NCI-H1092 treated with DMSO at 0.1 percent for 48 hours (cell line): Measurements from ENCODE around the gene TRPM2.

Experiments used
- DNase-seq: peaks from one replicate; lab custom pipeline; 2025; lab: John Stamatoyannopoulos, UW

Gene TRPM2

DNA sequence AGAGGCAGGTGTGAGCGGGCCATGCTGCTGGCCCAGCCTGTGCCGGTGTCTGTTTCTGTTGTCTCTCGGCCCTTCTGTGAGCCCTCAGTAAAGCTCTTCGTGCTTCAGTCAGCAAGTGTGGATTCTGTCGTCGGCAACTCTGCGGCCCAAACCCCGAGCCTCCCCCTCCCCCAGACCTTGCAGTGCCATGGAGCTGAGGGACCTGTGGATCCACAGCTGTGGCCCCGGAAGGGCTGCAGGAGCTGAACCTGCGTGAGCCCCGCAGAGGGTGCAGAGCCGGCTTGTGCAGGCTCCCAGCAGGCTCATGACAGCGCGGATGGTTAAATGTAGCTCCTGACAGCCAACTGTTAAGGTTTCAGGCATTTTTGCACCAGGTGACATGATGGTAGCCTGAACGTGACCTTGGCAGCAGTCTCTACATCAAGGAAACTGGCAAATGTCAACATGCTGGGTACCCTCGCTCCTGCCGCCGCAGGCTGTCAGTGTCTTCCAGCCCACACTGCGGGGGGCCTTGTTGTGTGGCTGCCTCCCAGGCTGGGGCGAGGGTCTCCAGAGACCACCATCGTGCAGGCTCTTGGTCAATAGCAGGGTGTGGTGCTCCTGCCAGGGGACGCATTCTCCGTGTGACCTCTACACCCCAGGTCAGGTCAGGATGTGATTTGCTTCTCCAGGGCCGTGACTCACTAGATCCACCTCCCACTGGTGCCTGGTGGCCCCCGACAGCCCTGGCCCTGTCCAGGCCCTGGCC is 108.8 kb downstream of the TRPM2 start:
- no peak for DNase-seq

DNA sequence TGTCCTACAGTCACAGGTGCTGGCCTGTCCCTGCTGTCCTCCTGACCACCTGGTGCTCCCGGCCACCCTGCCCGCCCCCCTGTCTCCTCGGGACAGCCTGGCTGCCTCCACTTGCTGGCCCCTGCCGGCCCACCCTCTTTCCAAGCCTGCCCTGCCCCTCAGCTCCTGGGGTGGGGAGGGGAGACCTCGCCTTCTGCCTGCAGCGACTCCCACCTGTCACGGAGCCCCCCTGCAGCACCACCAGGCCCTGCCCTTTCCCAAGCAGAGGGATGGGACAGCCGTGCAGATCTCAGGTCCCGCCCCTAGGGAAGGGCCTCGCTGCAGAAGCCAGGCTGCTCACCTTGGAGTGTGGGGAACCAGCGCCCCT is 109.4 kb downstream of the TRPM2 start:
- DNase-seq, result no peak

DNA sequence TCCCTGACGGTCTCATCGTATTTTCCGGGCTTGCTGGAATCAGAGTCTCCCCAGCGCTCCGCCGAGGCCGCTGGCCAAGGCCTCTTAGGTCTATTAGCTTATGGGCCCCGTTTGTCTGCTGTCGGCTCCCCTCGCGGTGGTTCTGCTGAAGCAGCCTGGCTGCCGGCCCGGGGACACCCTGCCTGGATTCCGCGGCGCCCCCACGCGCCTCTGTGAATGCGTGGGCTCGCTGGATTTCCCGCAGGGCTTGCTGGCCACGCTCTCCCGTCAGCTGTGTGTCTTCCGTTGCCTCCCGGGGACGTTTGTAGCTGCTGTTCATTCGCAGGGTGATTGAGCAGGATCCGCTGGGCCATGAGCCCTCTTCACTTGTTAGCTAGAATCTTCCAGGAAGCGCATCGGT is 110.3 kb downstream of the TRPM2 start:
- DNase-seq, result no peak

DNA sequence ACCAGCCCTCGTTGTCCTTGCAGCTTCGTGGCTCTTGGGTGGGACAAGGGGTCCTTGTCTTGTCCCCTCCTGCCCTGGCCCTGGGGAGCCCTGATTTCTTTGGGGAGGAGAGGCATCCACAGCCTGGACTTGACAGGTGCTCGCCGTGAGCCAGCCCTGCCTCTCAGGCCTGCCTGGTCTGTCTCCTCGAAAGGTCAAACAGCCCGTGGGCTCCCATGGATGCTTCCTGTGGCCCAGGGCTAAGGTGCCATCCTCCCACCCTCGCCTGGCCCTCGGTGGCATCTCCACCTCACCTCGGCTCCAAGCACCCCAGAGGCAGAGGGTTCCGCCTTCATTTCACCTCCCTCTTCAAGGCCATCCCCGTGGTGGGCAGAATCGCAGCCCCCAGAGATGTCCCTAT is 110.9 kb downstream of the TRPM2 start:
- no peak for DNase-seq

DNA sequence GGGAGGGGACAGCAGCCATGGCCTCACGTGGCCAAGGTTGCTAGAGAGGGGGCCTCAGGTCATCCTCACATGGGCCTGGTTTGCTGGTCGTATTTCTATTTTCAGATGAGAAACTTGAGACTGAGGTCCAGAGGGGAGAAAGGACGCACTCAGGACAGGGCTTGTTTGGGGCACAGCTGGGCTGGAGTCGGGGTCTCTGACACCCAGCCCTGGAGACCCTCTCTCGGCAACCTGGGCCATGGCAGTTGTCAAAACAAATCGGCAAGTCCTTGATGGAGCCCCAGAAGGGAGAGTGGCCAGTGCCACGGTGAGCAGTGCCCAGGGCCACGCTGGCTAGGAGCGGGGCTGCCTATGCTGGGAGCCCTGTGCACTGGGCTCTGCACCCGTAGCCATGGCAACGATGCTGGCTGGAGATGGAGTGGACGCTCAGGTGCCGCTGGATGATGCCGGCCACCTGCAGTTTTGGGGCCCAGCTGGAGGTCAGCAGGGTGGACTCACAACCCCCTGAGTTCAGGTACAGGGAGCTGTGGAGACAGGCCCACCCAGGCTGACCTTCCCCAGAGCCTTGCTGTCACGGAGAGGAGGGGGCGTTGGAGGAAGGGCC is 113.0 kb downstream of the TRPM2 start:
- DNase-seq, result no peak

DNA sequence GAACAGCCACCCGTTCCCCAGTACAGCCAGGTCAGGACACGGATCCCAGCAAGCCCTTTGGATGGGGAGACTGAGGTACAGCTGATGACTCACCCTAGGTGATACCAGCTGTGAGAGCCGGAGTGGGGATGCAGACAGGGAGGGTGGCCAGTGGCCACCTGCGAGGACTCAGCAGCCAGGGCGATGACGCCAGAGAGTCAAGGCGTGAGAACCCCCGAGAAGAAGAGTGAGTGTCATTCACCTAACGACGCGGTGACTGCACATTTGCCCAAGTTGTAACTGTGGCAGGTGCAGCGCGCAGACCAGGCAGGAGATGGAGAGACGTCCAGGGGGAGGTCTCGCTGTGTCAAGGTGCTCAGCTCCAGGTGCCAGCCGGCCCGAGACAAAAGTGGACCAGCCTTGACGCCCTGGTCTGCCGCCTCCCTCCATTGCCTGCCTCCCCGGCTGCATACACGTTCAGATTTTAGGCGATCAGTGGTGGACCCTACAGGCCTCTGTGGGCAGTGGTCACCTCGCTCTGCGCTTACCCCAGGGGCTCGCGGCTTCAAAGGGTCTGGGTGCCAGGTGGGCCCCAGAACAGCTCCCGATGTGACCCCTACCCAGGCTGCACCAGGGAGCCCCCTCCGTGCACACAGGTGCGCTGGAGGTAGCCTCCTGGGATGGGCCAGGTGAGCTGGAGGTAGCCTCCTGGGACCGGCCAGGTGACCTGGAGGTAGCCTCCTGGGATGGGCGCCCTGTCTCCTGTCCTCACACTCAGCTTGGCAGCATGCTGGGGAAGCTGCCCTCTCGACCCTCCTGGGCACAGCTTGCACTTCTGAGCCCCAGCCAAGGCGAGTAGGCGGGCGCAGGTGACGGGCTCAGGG is 113.8 kb downstream of the TRPM2 start:
- no peak for DNase-seq

DNA sequence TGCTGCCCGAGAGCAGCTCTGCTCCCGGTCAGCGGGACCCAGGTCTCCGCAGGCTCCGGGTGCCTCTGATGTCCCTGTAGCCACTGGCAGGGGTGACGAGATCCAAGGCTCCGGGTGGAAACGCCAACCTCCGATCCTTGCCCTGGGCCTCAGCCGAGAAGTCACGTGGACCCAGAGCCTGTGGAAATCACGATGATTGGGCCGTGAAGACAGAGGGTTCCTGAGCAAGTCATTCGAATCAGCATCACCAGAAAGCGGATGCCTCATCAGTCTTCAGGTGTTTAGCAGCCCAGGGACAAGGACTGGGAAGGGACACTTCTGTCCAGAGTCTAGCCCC is 114.4 kb downstream of the TRPM2 start:
- DNase-seq, result no peak

DNA sequence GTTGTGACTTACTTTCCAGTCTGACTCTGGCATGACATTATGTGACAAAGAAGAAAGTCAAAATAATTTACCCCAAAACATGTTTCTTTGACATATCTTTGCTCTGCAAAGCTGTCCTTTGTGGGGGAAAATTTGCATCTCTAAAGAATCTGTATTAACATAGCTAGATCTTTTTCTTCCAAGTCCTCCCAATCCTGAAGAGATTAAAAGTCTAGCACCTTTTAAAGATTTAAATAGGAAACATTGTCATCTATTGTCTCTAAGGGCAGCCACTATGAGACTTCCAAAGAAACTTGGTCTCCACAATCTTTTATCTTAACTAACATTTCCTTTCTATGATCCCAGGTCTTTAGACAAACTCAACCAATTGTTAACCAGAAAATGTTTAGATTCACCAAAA is 117.9 kb downstream of the TRPM2 start:
- DNase-seq, result no peak

DNA sequence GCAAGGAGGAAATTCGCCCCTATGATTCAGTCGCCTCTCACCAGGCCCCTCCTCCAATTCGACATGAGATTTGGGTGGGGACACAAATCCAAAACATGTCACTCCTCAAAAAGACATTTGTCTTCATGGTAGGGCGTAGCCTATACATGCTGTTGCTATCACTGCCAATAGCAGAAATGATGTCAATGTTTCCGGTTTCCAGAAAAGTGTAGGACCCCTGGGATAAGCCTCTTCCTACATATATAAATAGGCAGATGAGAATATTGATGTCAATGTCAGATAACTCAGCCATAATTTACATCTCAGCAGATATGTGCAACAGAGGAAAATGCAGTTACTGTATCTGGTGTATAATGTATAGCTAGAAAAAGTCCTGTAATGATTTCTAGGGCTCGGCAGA is 118.6 kb downstream of the TRPM2 start:
- no peak for DNase-seq

DNA sequence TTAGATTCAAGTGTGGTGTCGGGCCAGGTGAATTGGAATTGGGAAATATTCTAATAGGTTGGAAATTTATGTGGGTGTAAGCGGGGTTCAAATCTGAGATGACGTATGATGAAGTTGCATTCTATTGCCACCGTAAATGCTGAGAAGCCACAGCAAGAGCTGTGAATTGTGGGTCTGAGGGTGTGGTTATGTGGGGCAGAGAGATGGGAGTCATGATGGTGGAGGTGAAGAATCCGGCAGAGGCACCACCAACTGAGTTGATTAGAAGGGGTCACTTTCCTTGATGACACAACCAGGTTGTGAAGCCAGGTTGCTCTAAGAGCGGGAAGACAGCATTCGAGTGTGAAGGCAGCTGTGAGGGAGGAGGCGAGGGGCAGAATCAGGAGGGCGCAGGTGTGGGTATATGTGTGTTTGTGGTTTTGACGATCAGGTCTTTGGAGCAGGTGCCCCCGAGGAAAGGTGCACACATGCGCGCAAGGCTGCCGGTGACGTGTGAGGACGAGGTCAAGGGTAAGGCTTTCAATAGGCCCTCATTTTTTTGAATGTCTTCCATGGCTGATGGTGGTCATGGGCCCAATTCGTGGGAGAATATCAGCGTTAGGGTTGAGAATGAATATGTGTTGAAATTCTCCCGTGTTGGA is 120.6 kb downstream of the TRPM2 start:
- DNase-seq, result no peak

DNA sequence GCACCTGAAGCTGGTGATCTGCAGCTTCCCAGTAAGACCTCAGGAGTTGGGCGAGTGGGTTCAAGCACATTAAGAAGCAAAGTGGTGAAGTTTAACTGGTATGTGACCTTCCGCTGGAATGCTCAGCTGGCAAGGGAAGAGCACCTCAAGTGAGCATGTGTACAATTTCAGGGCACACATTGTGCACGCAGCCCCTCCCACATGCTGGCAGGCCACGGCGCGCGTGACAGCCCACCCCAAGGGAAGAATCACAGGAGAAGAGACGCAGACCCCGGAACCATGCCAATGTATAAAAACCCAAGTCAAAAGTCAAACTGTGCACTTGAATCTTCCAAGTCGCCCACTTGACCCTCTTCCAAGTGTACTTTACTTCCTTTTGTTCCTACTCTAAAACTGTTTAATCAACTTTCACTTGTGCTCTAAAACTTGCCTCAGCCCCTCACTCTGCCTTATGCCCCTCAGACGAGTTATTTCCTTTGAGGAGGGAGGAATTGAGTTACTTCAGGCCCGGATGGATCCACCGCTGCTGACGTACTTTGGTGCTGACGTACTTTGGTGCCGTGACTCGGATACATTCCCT is 121.9 kb downstream of the TRPM2 start:
- no peak for DNase-seq

DNA sequence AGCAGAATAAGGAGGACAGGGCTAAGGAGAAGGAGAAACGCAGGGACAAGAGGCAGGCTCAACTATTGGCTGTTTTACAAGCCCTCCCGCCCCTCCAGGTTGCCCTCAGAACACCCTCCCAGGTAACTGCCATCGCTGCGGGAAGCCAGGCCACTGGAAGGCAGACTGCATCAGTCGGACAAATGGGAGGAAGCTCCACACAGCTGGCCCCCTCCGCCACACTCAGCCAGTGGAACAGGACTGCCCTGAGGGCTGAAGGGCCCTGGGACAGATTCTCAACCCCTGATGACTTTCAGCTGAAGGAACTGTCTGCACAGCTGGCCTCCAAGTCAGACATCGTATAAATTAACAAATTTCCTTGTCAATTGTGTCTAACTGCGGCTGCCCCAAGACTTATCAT is 123.7 kb downstream of the TRPM2 start:
- no peak for DNase-seq

DNA sequence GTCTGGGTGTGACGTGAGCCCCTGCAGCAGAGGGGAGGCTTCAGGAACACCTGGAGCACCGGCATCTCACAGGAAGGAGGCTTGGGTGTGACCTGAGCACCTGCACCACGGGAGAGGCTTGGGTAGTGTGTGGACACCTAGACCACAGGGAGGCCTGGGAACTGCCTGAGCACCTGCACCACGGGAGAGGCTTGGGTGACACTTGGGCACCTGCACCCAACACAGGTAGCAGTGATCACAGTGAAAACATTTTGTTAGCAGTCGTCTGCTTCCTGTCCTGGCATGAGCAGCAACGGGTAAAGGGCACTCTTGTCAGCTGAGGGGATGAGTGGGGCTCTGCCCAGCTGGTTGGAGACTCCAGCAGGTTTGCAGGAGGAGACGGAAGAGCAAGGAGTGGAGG is 124.3 kb downstream of the TRPM2 start:
- no peak for DNase-seq

DNA sequence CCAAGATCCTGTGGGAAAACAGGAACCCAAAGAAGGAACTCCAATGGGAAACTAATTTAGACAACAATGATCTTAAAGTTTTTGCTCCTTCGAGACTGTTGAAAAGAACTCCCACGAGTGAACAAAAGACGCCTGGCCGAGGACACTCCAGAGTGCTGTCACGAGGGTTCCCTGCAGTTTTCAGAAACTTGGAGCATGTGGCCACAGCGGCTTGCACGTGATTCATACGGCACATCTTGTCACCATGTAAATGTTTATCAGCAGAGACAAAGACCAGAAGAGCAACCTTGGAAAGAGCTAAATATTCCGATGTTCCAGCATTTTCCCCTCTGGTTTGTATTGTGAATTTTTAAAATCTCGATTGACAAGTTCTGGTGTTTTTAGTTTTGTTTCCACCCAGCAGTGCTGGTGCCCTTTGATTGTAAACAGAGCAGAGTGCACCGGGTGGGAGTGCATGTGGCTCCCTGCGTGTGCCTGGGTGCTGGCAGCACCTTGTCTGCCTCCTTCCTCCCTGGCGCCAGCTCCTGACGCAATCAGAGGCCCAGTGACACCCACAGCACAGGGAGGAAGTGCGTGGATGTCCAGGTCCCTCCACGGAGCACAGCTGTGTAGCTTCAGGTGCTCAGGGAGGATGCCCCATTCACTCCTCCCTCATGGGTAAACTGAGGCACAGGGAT is 124.8 kb downstream of the TRPM2 start:
- DNase-seq, result no peak

DNA sequence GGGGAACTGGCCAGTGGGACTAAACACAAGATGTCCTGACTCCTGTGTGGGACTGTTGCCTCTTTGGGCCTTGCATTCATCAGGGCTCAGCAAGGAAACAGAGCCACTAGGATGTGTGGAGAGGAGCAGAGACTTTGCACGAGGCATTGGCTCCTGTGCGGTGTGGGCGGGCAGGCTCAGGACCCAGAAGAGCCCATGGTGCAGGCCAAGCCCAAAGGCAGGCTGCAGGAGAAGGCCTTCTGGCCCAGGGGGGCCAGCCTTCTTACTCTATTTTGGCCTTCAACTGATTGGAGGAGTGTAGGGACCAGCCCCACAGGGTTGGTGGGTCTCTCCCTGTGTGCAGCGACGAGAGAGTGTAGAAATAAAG is 125.4 kb downstream of the TRPM2 start:
- DNase-seq, result no peak

DNA sequence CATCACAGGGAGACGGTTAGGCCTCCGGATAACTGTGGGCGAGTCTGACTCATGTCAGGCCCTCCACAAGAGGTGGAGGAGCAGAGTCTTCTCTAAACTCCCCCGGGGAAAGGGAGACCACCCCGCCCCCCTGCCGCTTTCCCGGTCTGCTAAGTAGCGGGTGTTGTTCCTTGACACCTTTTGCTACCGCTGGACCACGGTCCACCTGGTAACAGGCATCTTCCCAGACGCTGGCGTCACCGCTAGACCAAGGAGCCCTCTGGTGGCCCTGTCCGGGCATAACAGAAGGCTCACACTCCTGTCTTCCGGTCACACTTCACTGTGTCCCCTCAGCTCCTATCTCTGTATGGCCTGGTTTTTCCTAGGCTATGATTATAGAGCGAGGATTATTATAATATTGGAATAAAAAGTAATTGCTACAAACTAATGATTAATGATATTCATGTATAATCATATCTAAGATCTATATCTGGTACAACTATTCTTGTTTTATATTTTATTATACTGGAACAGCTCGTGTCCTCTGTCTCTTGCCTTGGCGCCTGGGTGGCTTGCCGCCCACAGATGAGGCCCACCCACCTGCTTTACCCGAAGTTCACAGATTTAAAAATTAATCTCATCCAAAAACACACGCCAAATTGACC is 126.3 kb downstream of the TRPM2 start:
- peak; percentile 49 for DNase-seq

DNA sequence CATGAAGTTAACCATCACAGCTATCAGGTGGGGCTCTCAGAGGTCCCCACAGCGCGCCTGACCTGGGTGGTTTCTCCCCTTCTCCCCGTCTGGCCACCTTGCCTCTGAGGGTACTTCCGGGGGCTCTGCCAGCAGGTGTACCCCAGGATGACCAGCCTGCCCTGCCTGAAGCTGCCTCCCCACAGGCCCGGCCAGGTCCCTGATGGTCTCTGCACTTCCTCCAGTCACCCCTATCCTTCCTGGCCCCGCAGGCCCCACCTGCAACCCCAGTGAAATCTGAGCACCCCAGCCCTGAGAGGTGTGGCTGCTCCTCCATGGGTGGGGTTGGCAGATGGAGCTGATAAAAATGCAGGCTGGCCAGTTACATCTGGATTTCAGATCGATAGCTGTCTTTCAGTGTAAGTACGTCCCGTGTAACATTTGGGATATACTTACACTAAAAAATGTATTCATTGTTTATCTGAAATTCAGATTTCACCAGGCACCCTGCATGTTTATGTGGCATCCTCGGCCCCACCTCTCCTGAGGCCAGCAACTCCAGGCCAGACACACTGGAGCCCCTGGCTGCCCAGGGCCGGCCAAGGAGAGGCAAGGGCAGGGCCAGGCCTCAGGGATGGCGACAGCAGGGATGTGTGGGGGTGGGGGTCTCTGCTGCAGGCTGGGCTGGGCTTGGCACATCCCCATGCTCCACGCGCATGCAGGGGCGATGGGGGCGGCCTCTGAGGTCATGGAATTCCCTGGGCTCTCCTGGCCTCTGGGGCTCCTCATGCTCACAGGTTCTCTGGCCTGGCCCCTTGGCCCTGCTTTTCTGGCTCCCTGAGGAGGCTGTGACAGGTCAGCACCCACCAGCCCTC is 127.0 kb downstream of the TRPM2 start:
- no peak for DNase-seq

DNA sequence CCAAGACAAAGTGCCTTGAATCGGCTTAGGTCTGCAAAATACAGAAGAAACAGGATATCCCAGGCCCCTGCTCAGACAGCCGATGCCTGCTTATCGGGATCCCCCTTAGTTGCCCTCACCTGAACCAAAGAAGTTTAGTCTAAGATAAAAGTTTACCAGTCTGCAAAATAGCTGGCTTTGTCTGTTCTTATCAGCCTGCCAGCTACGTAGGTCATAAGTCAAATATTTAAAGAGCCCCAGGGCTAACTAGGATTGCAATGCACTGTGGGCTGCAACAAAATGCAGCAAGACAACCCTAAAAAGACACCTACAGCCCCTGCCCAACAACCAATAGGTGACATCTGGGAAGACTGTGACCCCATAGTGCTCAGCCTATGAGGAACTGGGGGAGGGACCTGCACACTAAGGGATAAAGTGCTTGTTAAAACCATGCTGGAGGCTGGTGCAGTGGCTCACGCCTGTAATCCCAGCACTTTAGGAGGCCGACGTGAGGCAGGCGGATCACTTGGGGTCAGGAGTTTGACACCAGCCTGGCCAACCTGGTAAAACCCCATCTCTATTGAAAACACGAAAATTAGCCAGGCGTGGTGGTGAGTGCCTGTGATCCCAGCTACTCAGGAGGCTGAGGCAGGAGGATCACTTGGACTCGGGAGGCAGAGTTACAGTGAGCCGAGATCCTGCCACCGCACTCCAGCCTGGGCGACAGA is 129.3 kb downstream of the TRPM2 start:
- no peak for DNase-seq

DNA sequence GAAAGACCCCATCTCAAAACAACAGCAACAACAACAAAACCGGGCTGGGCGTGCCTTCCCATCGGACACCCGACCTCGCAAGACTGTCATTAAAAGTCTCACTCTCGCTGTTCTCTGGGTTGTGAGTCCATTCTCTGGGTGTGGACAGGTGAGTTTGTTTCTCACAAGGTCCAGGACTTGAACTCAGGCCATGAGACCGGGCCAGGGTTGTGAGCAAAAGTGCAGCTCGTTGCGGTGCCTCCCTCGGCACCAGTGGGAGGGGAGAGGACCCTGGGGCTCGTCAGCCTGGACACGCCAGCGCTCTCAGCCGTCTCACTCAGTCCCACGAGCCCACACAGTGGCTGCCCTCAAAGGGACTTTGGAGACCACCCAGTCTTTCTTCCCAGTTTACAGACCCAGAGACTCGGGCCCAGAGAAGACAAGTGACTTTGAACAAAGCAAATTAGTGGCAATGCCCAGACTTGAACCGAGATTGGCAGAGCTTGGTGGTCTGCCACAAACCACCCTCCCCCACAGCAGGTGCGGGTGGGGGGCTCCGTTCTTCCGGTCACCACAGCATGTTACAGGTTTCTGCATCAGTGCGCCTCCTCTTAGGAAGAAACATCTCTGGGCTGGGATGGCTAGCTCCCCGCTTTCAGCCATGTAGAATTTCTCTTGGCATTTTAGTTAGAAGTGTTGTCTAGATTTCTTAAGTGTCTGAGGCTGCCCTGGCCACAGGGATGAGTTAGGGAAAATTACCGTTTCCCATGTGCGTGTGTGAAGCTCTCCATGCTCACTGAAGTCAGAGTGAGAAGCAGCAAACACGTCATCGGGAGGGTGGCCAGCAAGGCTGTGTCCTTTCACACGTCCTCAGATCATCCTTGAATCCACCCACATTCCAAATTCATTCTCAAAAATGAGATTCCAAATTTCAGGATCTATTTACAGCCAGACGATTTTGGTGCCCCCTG is 130.1 kb downstream of the TRPM2 start:
- DNase-seq, result no peak
